ENCODE data around the gene CFB.

- TF ChIP-seq, protein P1, sequence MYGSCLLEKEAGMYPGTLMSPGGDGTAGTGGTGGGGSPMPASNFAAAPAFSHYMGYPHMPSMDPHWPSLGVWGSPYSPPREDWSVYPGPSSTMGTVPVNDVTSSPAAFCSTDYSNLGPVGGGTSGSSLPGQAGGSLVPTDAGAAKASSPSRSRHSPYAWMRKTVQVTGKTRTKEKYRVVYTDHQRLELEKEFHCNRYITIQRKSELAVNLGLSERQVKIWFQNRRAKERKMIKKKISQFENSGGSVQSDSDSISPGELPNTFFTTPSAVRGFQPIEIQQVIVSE (CRISPR knock-in tag; IDR thresholded peaks at IDR 0.05; ENCODE audit: borderline replicate concordance) = no peak
- TF ChIP-seq, protein P2, sequence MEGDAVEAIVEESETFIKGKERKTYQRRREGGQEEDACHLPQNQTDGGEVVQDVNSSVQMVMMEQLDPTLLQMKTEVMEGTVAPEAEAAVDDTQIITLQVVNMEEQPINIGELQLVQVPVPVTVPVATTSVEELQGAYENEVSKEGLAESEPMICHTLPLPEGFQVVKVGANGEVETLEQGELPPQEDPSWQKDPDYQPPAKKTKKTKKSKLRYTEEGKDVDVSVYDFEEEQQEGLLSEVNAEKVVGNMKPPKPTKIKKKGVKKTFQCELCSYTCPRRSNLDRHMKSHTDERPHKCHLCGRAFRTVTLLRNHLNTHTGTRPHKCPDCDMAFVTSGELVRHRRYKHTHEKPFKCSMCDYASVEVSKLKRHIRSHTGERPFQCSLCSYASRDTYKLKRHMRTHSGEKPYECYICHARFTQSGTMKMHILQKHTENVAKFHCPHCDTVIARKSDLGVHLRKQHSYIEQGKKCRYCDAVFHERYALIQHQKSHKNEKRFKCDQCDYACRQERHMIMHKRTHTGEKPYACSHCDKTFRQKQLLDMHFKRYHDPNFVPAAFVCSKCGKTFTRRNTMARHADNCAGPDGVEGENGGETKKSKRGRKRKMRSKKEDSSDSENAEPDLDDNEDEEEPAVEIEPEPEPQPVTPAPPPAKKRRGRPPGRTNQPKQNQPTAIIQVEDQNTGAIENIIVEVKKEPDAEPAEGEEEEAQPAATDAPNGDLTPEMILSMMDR (IDR thresholded peaks at IDR 0.05) = no peak
- TF ChIP-seq, protein P3, sequence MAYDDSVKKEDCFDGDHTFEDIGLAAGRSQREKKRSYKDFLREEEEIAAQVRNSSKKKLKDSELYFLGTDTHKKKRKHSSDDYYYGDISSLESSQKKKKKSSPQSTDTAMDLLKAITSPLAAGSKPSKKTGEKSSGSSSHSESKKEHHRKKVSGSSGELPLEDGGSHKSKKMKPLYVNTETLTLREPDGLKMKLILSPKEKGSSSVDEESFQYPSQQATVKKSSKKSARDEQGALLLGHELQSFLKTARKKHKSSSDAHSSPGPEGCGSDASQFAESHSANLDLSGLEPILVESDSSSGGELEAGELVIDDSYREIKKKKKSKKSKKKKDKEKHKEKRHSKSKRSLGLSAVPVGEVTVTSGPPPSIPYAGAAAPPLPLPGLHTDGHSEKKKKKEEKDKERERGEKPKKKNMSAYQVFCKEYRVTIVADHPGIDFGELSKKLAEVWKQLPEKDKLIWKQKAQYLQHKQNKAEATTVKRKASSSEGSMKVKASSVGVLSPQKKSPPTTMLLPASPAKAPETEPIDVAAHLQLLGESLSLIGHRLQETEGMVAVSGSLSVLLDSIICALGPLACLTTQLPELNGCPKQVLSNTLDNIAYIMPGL (CRISPR knock-in tag; IDR thresholded peaks at IDR 0.05) = 0 out of 2 replicates have a peak, but pooled peaks have one; percentile 43
- no peak for TF ChIP-seq ZNF121 (CRISPR knock-in tag; IDR thresholded peaks at IDR 0.05)
- no peak for TF ChIP-seq TEAD4 (CRISPR knock-in tag; IDR thresholded peaks at IDR 0.05)
- no peak for TF ChIP-seq TEAD1 (CRISPR knock-in tag; IDR thresholded peaks at IDR 0.05)
- no peak for TF ChIP-seq TCF7 (CRISPR knock-in tag; IDR thresholded peaks at IDR 0.05; ENCODE audit: low read depth)
- no peak for TF ChIP-seq FOXK1 (CRISPR knock-in tag; IDR thresholded peaks at IDR 0.05)
Observed at GRCh38 chr6:31901415-31901952, 44.4 kb upstream of the CFB start.
